DOHH2 (cell line): Measurements from ENCODE around the gene KIRREL2.

Source experiments
- CTCF ChIP-seq: fragments of 200-600 bp; sonication (generic); IDR thresholded peaks from one replicate; pipeline ENCODE4 v1.5.1; 2014; ENCODE audit warnings: antibody characterized with exemption, mild to moderate bottlenecking, low read depth, low read length; ENCODE audit not compliant: poor library complexity, severe bottlenecking
- EZH2phosphoT487 ChIP-seq: fragments of 200-600 bp; sonication (generic); IDR thresholded peaks from 2 replicates; pipeline ENCODE4 v1.6.1; 2017; ENCODE audit warnings: borderline replicate concordance, mild to moderate bottlenecking, antibody characterized with exemption, low read length, moderate library complexity, mixed read lengths

GRCh38 chr19:35879068-35879467, 22.4 kb downstream of the KIRREL2 start:
- no peak for TF ChIP-seq CTCF
- TF ChIP-seq EZH2phosphoT487, result no peak
